Upper lobe of left lung (tissue), 4 donors: ENCODE results near the gene TP63.

ENCODE experiments used
- CTCF ChIP-seq, 6 experiments: fragments of 450-650 bp in 4 of 6; fragments of 200-600 bp in 2 of 6; sonication (generic) in 2 of 6; IDR thresholded peaks; one replicate each; pipeline ENCODE4 v1.5.1; 2016 to 2019; ENCODE audit warnings: antibody characterized with exemption in 6 of 6
- EP300 ChIP-seq, 4 donors: sonication (generic); formaldehyde crosslinking; IDR thresholded peaks; one replicate each; pipeline ENCODE4 v1.5.1; 2017; ENCODE audit warnings: antibody characterized with exemption in 4 of 4, control low read depth in 2 of 4
- POLR2A ChIP-seq, 4 donors: fragments of 450-650 bp; IDR thresholded peaks; one replicate each; pipeline ENCODE4 v1.5.1; 2016 to 2017; ENCODE audit warnings: antibody characterized with exemption in 4 of 4, mild to moderate bottlenecking in 2 of 4
- POLR2AphosphoS5 ChIP-seq, 2 donors: sonication (generic); formaldehyde crosslinking; IDR thresholded peaks; one replicate each; pipeline ENCODE4 v1.5.1; 2017; ENCODE audit warnings: antibody characterized with exemption in 2 of 2

- TF ChIP-seq POLR2A (IDR thresholded peaks at IDR 0.05) (no peak), EP300 (IDR thresholded peaks at IDR 0.05) (no peak), CTCF (IDR thresholded peaks at IDR 0.05) (no peak), POLR2AphosphoS5 (IDR thresholded peaks at IDR 0.05) (no peak)
Measured at GRCh38 chr3:189908646-189909045, 277.5 kb downstream of the TP63 start.
